HUES6 (cell line): ENCODE data around the gene RPTOR.

Experiments used
- H3K27ac ChIP-seq: 2 replicates; pipeline ENCODE4 v1.7.0; 2013; ENCODE audit warnings: low read depth, mild to moderate bottlenecking, low read length, inconsistent platforms
- H3K27me3 ChIP-seq: 2 replicates; pipeline ENCODE4 v1.6.1; 2013; ENCODE audit warnings: low read length; ENCODE audit not compliant: control insufficient read depth, insufficient read depth
- H3K36me3 ChIP-seq: 2 replicates; pipeline ENCODE4 v1.6.1; 2013; ENCODE audit warnings: low read length; ENCODE audit not compliant: control insufficient read depth, insufficient read depth
- H3K4me1 ChIP-seq: 2 replicates; pipeline ENCODE4 v1.6.1; 2013; ENCODE audit warnings: low read length; ENCODE audit not compliant: control insufficient read depth, insufficient read depth
- H3K4me3 ChIP-seq: 2 replicates; pipeline ENCODE4 v1.5.1; 2013; ENCODE audit warnings: low read depth, low read length
- H3K9ac ChIP-seq: one replicate; pipeline ENCODE4 v1.6.1; 2013; ENCODE audit warnings: mild to moderate bottlenecking, low read length
- H3K9me3 ChIP-seq: 2 replicates; pipeline ENCODE4 v1.6.1; 2013; ENCODE audit warnings: low read depth, low read length; ENCODE audit not compliant: control insufficient read depth, insufficient read depth

RPTOR gene

GRCh38 chr17:80516171-80516932, 28.3 kb upstream of the RPTOR start:
- H3K9me3 ChIP-seq = no peaks in the 10 kb centered on the region
- no peak overlapping the region for H3K9ac ChIP-seq
- H3K4me1 ChIP-seq = no peaks in the 10 kb centered on the region
- no peak overlapping the region for H3K4me3 ChIP-seq
- no peak overlapping the region for H3K27ac ChIP-seq
- peaks cover 35% of the 10 kb centered on the region; the same call in 1 of the 2 replicates for H3K27me3 ChIP-seq
- no peaks in the 10 kb centered on the region for H3K36me3 ChIP-seq

- Histone ChIP-seq H3K27me3 (peaks cover 26% of the 10 kb centered on the region; the same call in 1 of the 2 replicates), H3K36me3 (no peaks in the 10 kb centered on the region), H3K4me1 (no peaks in the 10 kb centered on the region), H3K9ac (no peak overlapping the region), H3K4me3 (no peak overlapping the region), H3K9me3 (no peaks in the 10 kb centered on the region), H3K27ac (no peak overlapping the region)
Observed at GRCh38 chr17:80517641-80518040, 27.0 kb upstream of the RPTOR start.

GRCh38 chr17:80518392-80518791, 26.2 kb upstream of the RPTOR start:
- Histone ChIP-seq H3K4me1 (no peaks in the 10 kb centered on the region), H3K9ac (no peak overlapping the region), H3K4me3 (no peak overlapping the region), H3K9me3 (peaks cover 5% of the 10 kb centered on the region; the same call in 1 of the 2 replicates), H3K27me3 (peaks cover 30% of the 10 kb centered on the region; the same call in 1 of the 2 replicates), H3K27ac (no peak overlapping the region), H3K36me3 (no peaks in the 10 kb centered on the region)

- Histone ChIP-seq H3K27me3 (peaks cover 31% of the 10 kb centered on the region; the same call in 1 of the 2 replicates), H3K27ac (no peak overlapping the region), H3K4me3 (no peak overlapping the region), H3K9me3 (peaks cover 5% of the 10 kb centered on the region; the same call in 1 of the 2 replicates), H3K4me1 (no peaks in the 10 kb centered on the region), H3K36me3 (no peaks in the 10 kb centered on the region), H3K9ac (no peak overlapping the region)
Observed at GRCh38 chr17:80519091-80519781, 25.4 kb upstream of the RPTOR start.

GRCh38 chr17:80520810-80521455, 23.7 kb upstream of the RPTOR start:
- no peak overlapping the region for H3K27ac ChIP-seq
- no peak overlapping the region for H3K4me3 ChIP-seq
- H3K27me3 ChIP-seq = peaks cover 44% of the 10 kb centered on the region; the same call in 1 of the 2 replicates
- no peaks in the 10 kb centered on the region for H3K36me3 ChIP-seq
- H3K9ac ChIP-seq = no peak overlapping the region
- H3K4me1 ChIP-seq = 0 out of 2 replicates have a peak, but pooled peaks cover under 1% of the 10 kb centered on the region
- H3K9me3 ChIP-seq = peaks cover 5% of the 10 kb centered on the region; the same call in 1 of the 2 replicates

- H3K4me3 ChIP-seq = no peak overlapping the region
- H3K27ac ChIP-seq = no peak overlapping the region
- peaks cover 48% of the 10 kb centered on the region; the same call in 1 of the 2 replicates for H3K27me3 ChIP-seq
- H3K36me3 ChIP-seq = no peaks in the 10 kb centered on the region
- peaks cover 12% of the 10 kb centered on the region for H3K4me1 ChIP-seq
- no peak overlapping the region for H3K9ac ChIP-seq
- peaks cover 5% of the 10 kb centered on the region; the same call in 1 of the 2 replicates for H3K9me3 ChIP-seq
Observed at GRCh38 chr17:80523054-80523744, 21.4 kb upstream of the RPTOR start.

GRCh38 chr17:80523956-80524712, 20.5 kb upstream of the RPTOR start:
- Histone ChIP-seq H3K9ac (no peak overlapping the region), H3K27me3 (peaks cover 44% of the 10 kb centered on the region; the same call in 1 of the 2 replicates), H3K27ac (no peak overlapping the region), H3K36me3 (no peaks in the 10 kb centered on the region), H3K4me1 (peaks cover 12% of the 10 kb centered on the region), H3K4me3 (no peak overlapping the region), H3K9me3 (peaks cover 5% of the 10 kb centered on the region; the same call in 1 of the 2 replicates)

GRCh38 chr17:80526116-80526910, 18.3 kb upstream of the RPTOR start:
- no peak overlapping the region for H3K4me3 ChIP-seq

GRCh38 chr17:80527016-80527645, 17.5 kb upstream of the RPTOR start:
- Histone ChIP-seq H3K4me1 (peaks cover 12% of the 10 kb centered on the region), H3K36me3 (no peaks in the 10 kb centered on the region), H3K9me3 (peaks cover 5% of the 10 kb centered on the region; the same call in 1 of the 2 replicates), H3K27ac (no peak overlapping the region), H3K27me3 (peaks cover 36% of the 10 kb centered on the region; the same call in 1 of the 2 replicates), H3K9ac (no peak overlapping the region), H3K4me3 (no peak overlapping the region)

More at GRCh38 chr17:80526116-80526910, 18.3 kb upstream of the RPTOR start:
- Histone ChIP-seq H3K27ac (no peak overlapping the region), H3K36me3 (no peaks in the 10 kb centered on the region), H3K4me1 (peaks cover 12% of the 10 kb centered on the region), H3K9me3 (peaks cover 5% of the 10 kb centered on the region; the same call in 1 of the 2 replicates), H3K27me3 (peaks cover 36% of the 10 kb centered on the region; the same call in 1 of the 2 replicates), H3K9ac (no peak overlapping the region)
